Keratinocyte (primary cell): Measurements from ENCODE around the gene MKLN1. TPM values are rescaled to one million over a fixed set of nuclear protein-coding genes. Genes with fewer than 3 reads are reported as not detected.

ENCODE experiments used
- DNase-seq: peaks from one replicate; pipeline ENCODE4 v3.0.0-alpha.2; 2011; ENCODE audit warnings: low read depth, missing footprints, low spot score
- FAIRE-seq: peaks from 2 replicates; lab custom pipeline; 2011; peaks lifted over from hg19 to GRCh38; lab: Jason Lieb, UNC
- H2AFZ ChIP-seq: 2 replicates; pipeline ENCODE4 v1.6.0; 2012; ENCODE audit warnings: low read length, control low read depth, inconsistent platforms; ENCODE audit not compliant: control insufficient read depth
- H3K27ac ChIP-seq: 2 replicates; pipeline ENCODE4 v1.5.1; 2011; ENCODE audit warnings: low read length; ENCODE audit not compliant: control insufficient read depth, insufficient read depth
- H3K27me3 ChIP-seq: 3 replicates; pipeline ENCODE4 v1.6.0; 2011; ENCODE audit warnings: low read length; ENCODE audit not compliant: control insufficient read depth, insufficient read depth; ENCODE audit errors: extremely low read depth
- H3K36me3 ChIP-seq, 2 experiments: 2 replicates in 1 of 2; 3 replicates in 1 of 2; pipeline ENCODE4 v1.5.1; 2011; ENCODE audit warnings: low read length in 2 of 2, mild to moderate bottlenecking in 1 of 2; ENCODE audit not compliant: control insufficient read depth in 2 of 2, insufficient read depth in 2 of 2; ENCODE audit errors: extremely low read depth in 1 of 2
- H3K4me1 ChIP-seq: 3 replicates; pipeline ENCODE4 v1.5.1; 2011; ENCODE audit warnings: low read length; ENCODE audit not compliant: control insufficient read depth, insufficient read depth; ENCODE audit errors: extremely low read depth
- H3K4me2 ChIP-seq: 3 replicates; pipeline ENCODE4 v1.6.0; 2011; ENCODE audit warnings: low read depth, low read length; ENCODE audit not compliant: control insufficient read depth, insufficient read depth; ENCODE audit errors: extremely low read depth
- H3K4me3 ChIP-seq, 3 experiments: fragments of 200-600 bp in 1 of 3; sonication (generic) in 1 of 3; 2 replicates in 2 of 3; 3 replicates in 1 of 3; pipeline ENCODE4 v1.5.1; 2011 to 2016; ENCODE audit warnings: low read length in 3 of 3, mild to moderate bottlenecking in 3 of 3, control low read depth in 2 of 3, inconsistent platforms in 1 of 3, low read depth in 1 of 3, mixed read lengths in 1 of 3, mixed run types in 1 of 3, moderate library complexity in 1 of 3; ENCODE audit not compliant: control insufficient read depth in 2 of 3, insufficient read depth in 2 of 3; ENCODE audit errors: extremely low read depth in 1 of 3
- H3K79me2 ChIP-seq: 2 replicates; pipeline ENCODE4 v1.6.0; 2012; ENCODE audit warnings: low read length; ENCODE audit not compliant: control insufficient read depth, insufficient read depth
- H3K9ac ChIP-seq: 3 replicates; pipeline ENCODE4 v1.6.0; 2011; ENCODE audit warnings: low read length; ENCODE audit not compliant: control insufficient read depth, insufficient read depth; ENCODE audit errors: extremely low read depth
- H3K9me1 ChIP-seq: 3 replicates; pipeline ENCODE4 v1.6.0; 2011; ENCODE audit warnings: low read length; ENCODE audit not compliant: control insufficient read depth, insufficient read depth; ENCODE audit errors: extremely low read depth
- H3K9me3 ChIP-seq: 2 replicates; pipeline ENCODE4 v1.5.1; 2012; ENCODE audit warnings: low read depth, low read length; ENCODE audit not compliant: control insufficient read depth
- H4K20me1 ChIP-seq: 3 replicates; pipeline ENCODE4 v1.6.0; 2011; ENCODE audit warnings: low read length; ENCODE audit not compliant: control insufficient read depth, insufficient read depth; ENCODE audit errors: extremely low read depth
- CTCF ChIP-seq, 3 experiments: IDR thresholded peaks in 1 of 3; conservative IDR thresholded peaks in 1 of 3; optimal IDR thresholded peaks in 1 of 3; 2 replicates in 2 of 3; 3 replicates in 1 of 3; pipeline versions ENCODE3 to v1.5.1; 2011; ENCODE audit warnings: low read length in 3 of 3, mild to moderate bottlenecking in 3 of 3, moderate library complexity in 2 of 3, control low read depth in 1 of 3, inconsistent platforms in 1 of 3; ENCODE audit not compliant: insufficient read depth in 2 of 3; ENCODE audit errors: extremely low read depth in 1 of 3
- EZH2 ChIP-seq: IDR thresholded peaks from one replicate; pipeline ENCODE4 v1.6.1; 2012; ENCODE audit warnings: inconsistent platforms, mild to moderate bottlenecking, low read length, moderate library complexity
- dilution Hi-C: fragments of 300-500 bp; cut with MboI; formaldehyde crosslinking; loops from one replicate; pipeline ENCODE4 v1.7.0; 2020; ENCODE audit warnings: low sequenced_read_pairs; ENCODE audit not compliant: extremely low pct_ligation_motif_present
- polyA plus RNA-seq, 5 experiments: library from polyadenylated mRNA; depleted of rRNA in 3 of 5; stranded (reverse) in 3 of 5; stranded (forward) in 1 of 5; unstranded in 1 of 5; fragments of >200 nt; gene quantifications; 1 replicate in 1 of 5; 2 replicates in 3 of 5; 3 replicates in 1 of 5; pipeline versions ENCODE4 v1.2.1 to v1.2.3, GENCODE V29; 2011 to 2012; ENCODE audit warnings: missing spikeins in 2 of 5, low read depth in 1 of 5, low replicate concordance in 1 of 5

Gene MKLN1
- polyA plus RNA-seq, 1 donor (not counting 4 experiments of a cell fraction or from before 2014, with no cell fraction given): 43.8 TPM

DNA sequence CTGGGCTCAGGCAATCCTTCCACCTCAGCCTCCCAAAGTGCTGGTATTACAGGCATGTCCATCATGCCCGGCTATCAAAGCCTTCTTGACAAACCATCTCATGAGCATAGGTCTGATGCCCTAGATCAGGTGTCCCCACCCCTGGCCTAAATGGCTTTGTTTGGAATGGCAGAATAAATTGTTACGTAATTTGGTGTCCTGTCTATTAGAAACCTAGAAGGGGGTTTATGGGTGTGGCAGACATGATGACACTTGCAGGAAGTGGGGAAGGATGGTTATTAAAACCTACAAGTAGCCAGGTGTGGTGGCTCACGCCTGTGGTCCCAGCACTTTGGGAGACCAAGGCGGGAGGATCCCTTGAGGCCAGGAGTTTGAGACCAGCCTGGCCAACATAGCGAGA, 38.6 kb upstream of the MKLN1 start:
- dilution Hi-C loops: no loop called here
- H3K27ac ChIP-seq: no peak overlapping the region
- no peaks in the 10 kb centered on the region for H3K79me2 ChIP-seq
- H3K4me2 ChIP-seq: no peak overlapping the region
- no peaks in the 10 kb centered on the region for H3K27me3 ChIP-seq
- no peak overlapping the region for H3K9ac ChIP-seq
- H3K9me1 ChIP-seq: no peaks in the 10 kb centered on the region
- H3K4me1 ChIP-seq: peaks cover 7% of the 10 kb centered on the region
- H4K20me1 ChIP-seq: no peaks in the 10 kb centered on the region
- H3K36me3 ChIP-seq: no peaks in the 10 kb centered on the region
- H2AFZ ChIP-seq: no peak overlapping the region
- no peak for DNase-seq
- H3K9me3 ChIP-seq: no peaks in the 10 kb centered on the region
- TF ChIP-seq CTCF (optimal IDR thresholded peaks at IDR 0.05 in 1 of 3, IDR thresholded peaks at IDR 0.05 in 1 of 3, conservative IDR thresholded peaks at IDR 0.05 in 1 of 3; ENCODE audit: extremely low read depth in 1 of 3, insufficient read depth in 2 of 3, low read length in 3 of 3) (no peak), EZH2 (no peak)
- H3K4me3 ChIP-seq: no peak overlapping the region
- FAIRE-seq: no peak

DNA sequence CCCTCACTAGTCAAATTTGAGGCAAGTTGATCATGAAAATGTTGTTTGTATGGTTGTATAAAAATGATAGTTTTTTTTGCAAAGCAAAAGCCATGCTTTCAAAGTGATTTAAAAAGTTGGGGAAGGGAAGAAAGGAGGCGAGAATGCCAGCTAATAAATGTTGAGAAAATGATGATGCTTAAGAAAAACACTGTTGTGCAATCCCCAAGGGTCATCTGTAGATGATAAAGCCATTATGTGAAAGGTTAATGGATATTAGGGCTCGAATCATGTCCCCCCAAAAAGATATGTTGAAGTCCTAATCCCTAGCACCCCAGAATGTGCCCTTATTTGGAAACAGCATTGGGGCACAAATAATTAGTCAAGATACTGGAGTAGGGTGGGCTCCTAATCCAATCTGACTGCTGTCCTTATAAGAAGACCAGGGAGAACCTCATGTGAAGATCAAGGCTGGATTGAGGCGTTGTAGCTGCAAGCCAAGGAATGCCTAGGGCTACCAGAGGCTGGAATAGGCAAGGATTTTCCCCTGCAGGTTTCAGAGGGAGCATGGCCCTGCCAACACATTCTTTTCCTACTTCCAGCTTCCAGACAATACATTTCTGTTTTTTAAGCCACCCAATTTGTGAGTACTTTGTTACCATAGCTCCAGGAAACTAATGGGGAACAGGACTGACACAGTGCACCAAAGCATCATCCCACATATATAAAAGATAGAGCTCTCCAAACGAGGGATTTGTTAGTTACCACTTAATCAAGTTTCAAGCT, 35.4 kb upstream of the MKLN1 start:
- Histone ChIP-seq H3K9ac (no peak overlapping the region), H3K79me2 (no peaks in the 10 kb centered on the region), H3K4me3 (no peak overlapping the region), H3K4me2 (no peak overlapping the region), H3K9me1 (no peaks in the 10 kb centered on the region), H2AFZ (no peak overlapping the region), H3K27ac (no peak overlapping the region), H3K9me3 (no peaks in the 10 kb centered on the region), H3K36me3 (no peaks in the 10 kb centered on the region), H3K27me3 (no peaks in the 10 kb centered on the region), H3K4me1 (peaks cover 7% of the 10 kb centered on the region), H4K20me1 (no peaks in the 10 kb centered on the region)
- dilution Hi-C loops: no loop called here
- no peak for TF ChIP-seq EZH2
- TF ChIP-seq CTCF (optimal IDR thresholded peaks at IDR 0.05 in 1 of 3, IDR thresholded peaks at IDR 0.05 in 1 of 3, conservative IDR thresholded peaks at IDR 0.05 in 1 of 3; ENCODE audit: extremely low read depth in 1 of 3, insufficient read depth in 2 of 3, low read length in 3 of 3): no peak
- no peak for DNase-seq
- FAIRE-seq: no peak
